ENCODE measurements around the gene ZBED4.

DNA sequence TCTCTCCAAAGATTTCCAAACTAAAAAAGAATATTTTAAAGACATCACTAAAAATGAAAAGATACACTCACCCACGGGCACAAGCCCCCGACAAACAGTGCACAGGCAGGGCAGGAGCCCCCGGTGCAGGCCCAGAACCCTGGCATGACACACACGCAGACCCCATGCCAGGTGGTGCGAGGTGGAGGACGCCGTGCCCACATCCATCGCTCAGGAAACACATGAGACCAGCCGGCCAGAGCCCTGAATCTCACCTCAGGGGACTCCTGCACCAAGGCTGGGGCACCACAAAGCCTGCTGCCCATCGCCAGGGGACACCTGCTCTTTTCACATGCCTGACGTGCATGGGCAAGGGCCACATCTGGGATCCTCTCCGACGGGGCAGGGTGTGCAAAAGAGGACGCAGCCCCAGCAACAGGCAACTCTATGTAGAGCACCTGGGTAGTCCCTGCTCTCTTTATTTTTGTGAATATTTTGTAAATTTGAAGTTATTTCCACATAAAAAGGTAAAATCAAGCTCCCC lies 39.4 kb upstream of the ZBED4 start:
- TF ChIP-seq, protein P1, sequence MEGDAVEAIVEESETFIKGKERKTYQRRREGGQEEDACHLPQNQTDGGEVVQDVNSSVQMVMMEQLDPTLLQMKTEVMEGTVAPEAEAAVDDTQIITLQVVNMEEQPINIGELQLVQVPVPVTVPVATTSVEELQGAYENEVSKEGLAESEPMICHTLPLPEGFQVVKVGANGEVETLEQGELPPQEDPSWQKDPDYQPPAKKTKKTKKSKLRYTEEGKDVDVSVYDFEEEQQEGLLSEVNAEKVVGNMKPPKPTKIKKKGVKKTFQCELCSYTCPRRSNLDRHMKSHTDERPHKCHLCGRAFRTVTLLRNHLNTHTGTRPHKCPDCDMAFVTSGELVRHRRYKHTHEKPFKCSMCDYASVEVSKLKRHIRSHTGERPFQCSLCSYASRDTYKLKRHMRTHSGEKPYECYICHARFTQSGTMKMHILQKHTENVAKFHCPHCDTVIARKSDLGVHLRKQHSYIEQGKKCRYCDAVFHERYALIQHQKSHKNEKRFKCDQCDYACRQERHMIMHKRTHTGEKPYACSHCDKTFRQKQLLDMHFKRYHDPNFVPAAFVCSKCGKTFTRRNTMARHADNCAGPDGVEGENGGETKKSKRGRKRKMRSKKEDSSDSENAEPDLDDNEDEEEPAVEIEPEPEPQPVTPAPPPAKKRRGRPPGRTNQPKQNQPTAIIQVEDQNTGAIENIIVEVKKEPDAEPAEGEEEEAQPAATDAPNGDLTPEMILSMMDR (IDR thresholded peaks at IDR 0.05; ENCODE audit: insufficient read depth, low read depth, low read length): no peak
- no peak for TF ChIP-seq EZH2 (IDR thresholded peaks at IDR 0.05; ENCODE audit: insufficient read depth, low read length)

Data from astrocyte (in vitro differentiated cells and primary cell).